ENCODE results near the gene HDDC2. TPM values are rescaled to one million over a fixed set of nuclear protein-coding genes. Genes with fewer than 3 reads are reported as not detected.

The HDDC2 gene
- total and polyA plus RNA-seq, 2 experiments from 2014 or later: 70.6 to 110 TPM

DNA sequence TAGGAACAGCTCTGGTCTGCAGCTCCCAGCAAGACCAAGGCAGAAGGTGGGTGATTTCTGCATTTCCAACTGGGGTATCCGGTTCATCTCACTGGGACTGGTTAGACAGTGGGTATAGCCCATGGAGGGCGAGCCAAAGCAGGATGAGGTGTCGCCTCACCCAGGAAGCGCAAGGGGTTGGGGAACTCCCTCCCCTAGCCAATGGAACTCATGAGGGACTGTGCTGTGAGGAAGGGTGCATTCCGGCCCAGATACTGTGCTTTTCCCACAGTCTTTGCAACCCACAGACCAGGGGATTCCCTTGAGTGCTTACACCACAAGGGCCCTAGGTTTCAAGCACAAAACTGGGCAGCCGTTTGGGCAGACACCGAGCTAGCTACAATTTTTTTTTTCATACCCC lies 21.8 kb downstream of the HDDC2 start:
- no peaks in the 10 kb centered on the region for H3K36me3 ChIP-seq (replicated peaks; ENCODE audit: insufficient read depth, low read depth)
- TF ChIP-seq EZH2 (IDR thresholded peaks at IDR 0.05; ENCODE audit: borderline replicate concordance): no peak
- H4K20me1 ChIP-seq (ENCODE audit: insufficient read depth, poor library complexity, severe bottlenecking): no peaks in the 10 kb centered on the region
- no peak overlapping the region for H3K4me3 ChIP-seq
- no peaks in the 10 kb centered on the region for H3K9me3 ChIP-seq (ENCODE audit: low read depth)
- H2AFZ ChIP-seq: no peak overlapping the region
- H3K27me3 ChIP-seq: no peaks in the 10 kb centered on the region
- H3K4me2 ChIP-seq: no peak overlapping the region
- no peak for DNase-seq (ENCODE audit: low spot score)
- over 99% methylated on average over 7 of the region's 7 CpGs for WGBS (ENCODE audit: low lambda C conversion rate, missing lambda C conversion rate)
- peaks cover 18% of the 10 kb centered on the region for H3K79me2 ChIP-seq
- H3K27ac ChIP-seq: no peak overlapping the region
- H3K9me2 ChIP-seq (replicated peaks; ENCODE audit: insufficient read depth): no peaks in the 10 kb centered on the region
- H3K4me1 ChIP-seq (ENCODE audit: insufficient read depth): no peaks in the 10 kb centered on the region

DNA sequence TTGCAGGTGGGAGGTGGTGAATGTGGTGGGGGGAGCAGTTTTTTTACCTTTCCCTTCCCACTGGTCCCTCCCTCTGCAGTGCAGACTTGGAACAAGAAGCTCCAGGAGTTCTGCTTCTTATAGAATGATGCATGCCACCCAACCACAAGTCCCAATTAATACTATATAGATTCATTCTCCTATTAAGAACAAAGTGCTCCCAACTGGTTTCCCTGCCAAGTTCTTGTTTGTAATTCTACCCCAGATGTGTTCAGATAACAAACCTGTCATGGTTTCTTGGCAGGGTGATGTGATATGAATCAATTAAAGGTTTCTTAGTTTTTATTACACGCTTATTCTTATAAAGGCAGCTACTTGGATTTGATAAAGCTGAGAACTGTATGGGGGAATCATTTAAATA lies 23.9 kb downstream of the HDDC2 start:
- no peak overlapping the region for H2AFZ ChIP-seq
- no peaks in the 10 kb centered on the region for H3K9me2 ChIP-seq (replicated peaks; ENCODE audit: insufficient read depth)
- WGBS (ENCODE audit: low lambda C conversion rate, missing lambda C conversion rate): 97% methylated on average over 1 of the region's 1 CpG
- no peaks in the 10 kb centered on the region for H3K9me3 ChIP-seq (ENCODE audit: low read depth)
- no peak overlapping the region for H3K4me3 ChIP-seq
- H3K4me1 ChIP-seq (ENCODE audit: insufficient read depth): no peaks in the 10 kb centered on the region
- H3K4me2 ChIP-seq: no peak overlapping the region
- no peak overlapping the region for H3K27ac ChIP-seq
- no peak for DNase-seq (ENCODE audit: low spot score)
- H3K79me2 ChIP-seq: peaks cover 9% of the 10 kb centered on the region
- no peaks in the 10 kb centered on the region for H4K20me1 ChIP-seq (ENCODE audit: insufficient read depth, poor library complexity, severe bottlenecking)
- TF ChIP-seq EZH2phosphoT487 (IDR thresholded peaks at IDR 0.05; ENCODE audit: low read depth, severe bottlenecking, unreplicated experiment) (no peak), EZH2 (IDR thresholded peaks at IDR 0.05; ENCODE audit: borderline replicate concordance) (no peak)
- TF ChIP-seq, protein P1, sequence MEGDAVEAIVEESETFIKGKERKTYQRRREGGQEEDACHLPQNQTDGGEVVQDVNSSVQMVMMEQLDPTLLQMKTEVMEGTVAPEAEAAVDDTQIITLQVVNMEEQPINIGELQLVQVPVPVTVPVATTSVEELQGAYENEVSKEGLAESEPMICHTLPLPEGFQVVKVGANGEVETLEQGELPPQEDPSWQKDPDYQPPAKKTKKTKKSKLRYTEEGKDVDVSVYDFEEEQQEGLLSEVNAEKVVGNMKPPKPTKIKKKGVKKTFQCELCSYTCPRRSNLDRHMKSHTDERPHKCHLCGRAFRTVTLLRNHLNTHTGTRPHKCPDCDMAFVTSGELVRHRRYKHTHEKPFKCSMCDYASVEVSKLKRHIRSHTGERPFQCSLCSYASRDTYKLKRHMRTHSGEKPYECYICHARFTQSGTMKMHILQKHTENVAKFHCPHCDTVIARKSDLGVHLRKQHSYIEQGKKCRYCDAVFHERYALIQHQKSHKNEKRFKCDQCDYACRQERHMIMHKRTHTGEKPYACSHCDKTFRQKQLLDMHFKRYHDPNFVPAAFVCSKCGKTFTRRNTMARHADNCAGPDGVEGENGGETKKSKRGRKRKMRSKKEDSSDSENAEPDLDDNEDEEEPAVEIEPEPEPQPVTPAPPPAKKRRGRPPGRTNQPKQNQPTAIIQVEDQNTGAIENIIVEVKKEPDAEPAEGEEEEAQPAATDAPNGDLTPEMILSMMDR (IDR thresholded peaks at IDR 0.05; ENCODE audit: poor library complexity): no peak
- no peaks in the 10 kb centered on the region for H3K27me3 ChIP-seq
- H3K36me3 ChIP-seq (replicated peaks; ENCODE audit: insufficient read depth, low read depth): no peaks in the 10 kb centered on the region

DNA sequence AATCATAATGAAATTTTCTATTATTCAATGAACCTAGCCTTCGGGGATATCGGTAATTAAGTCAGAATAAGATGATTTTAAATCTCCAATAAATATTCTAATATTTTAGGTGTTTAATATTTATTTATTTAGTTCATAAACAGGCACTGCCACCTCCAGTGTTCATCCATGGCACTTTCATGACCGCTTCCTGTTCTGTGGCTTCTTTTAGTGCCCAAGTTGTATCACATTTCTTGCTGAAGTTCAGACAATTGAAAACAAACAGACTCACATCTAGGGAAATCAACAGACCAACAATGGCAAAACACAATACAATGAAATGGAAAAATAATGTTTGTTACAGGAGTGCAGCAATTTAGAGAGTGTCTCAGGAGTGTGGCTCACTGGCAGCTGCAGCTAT lies 26.0 kb downstream of the HDDC2 start:
- no peak overlapping the region for H3K4me2 ChIP-seq
- DNase-seq (ENCODE audit: low spot score): no peak
- H3K36me3 ChIP-seq (replicated peaks; ENCODE audit: insufficient read depth, low read depth): no peaks in the 10 kb centered on the region

DNA sequence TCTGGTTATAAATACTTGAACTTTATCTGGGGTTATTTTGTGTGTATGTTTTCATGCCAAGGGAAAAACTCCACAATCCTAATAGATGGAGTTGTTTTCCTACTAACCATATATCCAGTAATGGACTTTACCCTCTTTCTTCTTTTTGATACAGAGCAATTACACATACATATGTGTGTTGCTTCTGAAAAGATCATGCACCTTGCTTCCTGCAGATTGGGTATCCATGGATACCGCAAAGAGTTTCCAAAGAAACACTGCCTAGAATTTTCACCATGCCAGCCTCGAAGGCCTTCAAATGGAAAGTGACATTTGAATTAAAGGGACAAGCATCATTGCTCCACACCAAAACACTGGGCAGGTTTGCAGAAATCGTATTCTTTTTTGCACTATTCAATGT lies 26.8 kb downstream of the HDDC2 start:
- no peak for DNase-seq (ENCODE audit: low spot score)

More for the DNA sequence above, 26.0 kb downstream of the HDDC2 start:
- H3K79me2 ChIP-seq: peaks cover 2% of the 10 kb centered on the region
- no peaks in the 10 kb centered on the region for H3K4me1 ChIP-seq (ENCODE audit: insufficient read depth)
- H3K27ac ChIP-seq: no peak overlapping the region
- H4K20me1 ChIP-seq (ENCODE audit: insufficient read depth, poor library complexity, severe bottlenecking): no peaks in the 10 kb centered on the region
- no peaks in the 10 kb centered on the region for H3K9me2 ChIP-seq (replicated peaks; ENCODE audit: insufficient read depth)
- 99% methylated on average over 3 of the region's 3 CpGs for WGBS (ENCODE audit: low lambda C conversion rate, missing lambda C conversion rate)
- TF ChIP-seq EZH2 (IDR thresholded peaks at IDR 0.05; ENCODE audit: borderline replicate concordance) (no peak), EZH2phosphoT487 (IDR thresholded peaks at IDR 0.05; ENCODE audit: low read depth, severe bottlenecking, unreplicated experiment) (no peak)
- TF ChIP-seq, protein P1 (IDR thresholded peaks at IDR 0.05; ENCODE audit: poor library complexity): no peak
- no peaks in the 10 kb centered on the region for H3K9me3 ChIP-seq (ENCODE audit: low read depth)
- H2AFZ ChIP-seq: no peak overlapping the region
- H3K27me3 ChIP-seq: no peaks in the 10 kb centered on the region
- no peak overlapping the region for H3K4me3 ChIP-seq

More for the DNA sequence above, 26.8 kb downstream of the HDDC2 start:
- Histone ChIP-seq H3K4me1 (ENCODE audit: insufficient read depth) (no peaks in the 10 kb centered on the region), H2AFZ (no peak overlapping the region), H3K4me2 (no peak overlapping the region), H3K9me3 (ENCODE audit: low read depth) (no peaks in the 10 kb centered on the region), H3K27me3 (no peaks in the 10 kb centered on the region), H3K9me2 (replicated peaks; ENCODE audit: insufficient read depth) (no peaks in the 10 kb centered on the region), H3K36me3 (replicated peaks; ENCODE audit: insufficient read depth, low read depth) (no peaks in the 10 kb centered on the region), H4K20me1 (ENCODE audit: insufficient read depth, poor library complexity, severe bottlenecking) (no peaks in the 10 kb centered on the region), H3K27ac (no peak overlapping the region), H3K79me2 (peaks cover 2% of the 10 kb centered on the region), H3K4me3 (no peak overlapping the region)
- 93% methylated on average over 3 of the region's 3 CpGs for WGBS (ENCODE audit: low lambda C conversion rate, missing lambda C conversion rate)
- TF ChIP-seq EZH2phosphoT487 (IDR thresholded peaks at IDR 0.05; ENCODE audit: low read depth, severe bottlenecking, unreplicated experiment) (no peak), EZH2 (IDR thresholded peaks at IDR 0.05; ENCODE audit: borderline replicate concordance) (no peak)
- TF ChIP-seq, protein P1 (IDR thresholded peaks at IDR 0.05; ENCODE audit: poor library complexity): no peak
